NCI-H2029 treated with DMSO at 0.1 percent for 48 hours (cell line): ENCODE measurements around the gene ZHX3.

Experiments
- DNase-seq: peaks from one replicate; lab custom pipeline; 2025; lab: John Stamatoyannopoulos, UW

Gene ZHX3

DNA sequence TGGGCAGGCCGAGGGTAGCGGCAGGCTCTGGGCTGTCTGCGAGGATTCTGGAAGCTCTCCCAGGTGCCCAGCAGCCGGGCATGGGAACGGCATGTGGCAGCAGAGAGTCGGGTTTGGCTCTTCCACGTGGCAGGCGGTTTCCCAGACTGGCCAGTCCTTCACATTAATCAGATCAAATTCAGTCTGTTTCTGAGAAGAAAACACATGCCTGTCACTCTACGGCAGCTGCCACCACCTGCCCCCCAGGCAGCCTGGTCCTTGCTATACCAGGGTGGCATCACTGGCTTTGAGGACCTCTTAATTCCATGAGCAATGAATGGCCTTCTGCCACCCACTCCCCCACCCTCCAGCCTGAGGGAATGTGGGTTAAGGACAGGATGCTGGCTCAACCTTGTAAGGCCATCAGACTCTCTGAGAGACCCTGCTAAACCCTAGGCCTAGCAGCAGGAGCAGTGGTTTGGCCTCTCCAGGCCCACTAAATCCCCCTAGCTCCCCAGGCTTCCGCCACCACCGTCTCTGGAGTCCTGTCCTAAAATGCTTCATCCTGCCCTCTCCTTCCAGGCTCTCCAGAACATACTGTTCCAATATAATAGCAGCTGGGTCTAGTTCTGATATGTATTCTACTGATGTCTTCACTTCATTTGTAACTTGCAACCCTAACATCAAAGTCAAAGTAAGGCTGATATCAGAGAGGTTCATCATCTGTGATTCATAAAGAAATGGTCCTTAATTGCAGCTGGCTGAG is 132.3 kb downstream of the ZHX3 start:
- DNase-seq: no peak

DNA sequence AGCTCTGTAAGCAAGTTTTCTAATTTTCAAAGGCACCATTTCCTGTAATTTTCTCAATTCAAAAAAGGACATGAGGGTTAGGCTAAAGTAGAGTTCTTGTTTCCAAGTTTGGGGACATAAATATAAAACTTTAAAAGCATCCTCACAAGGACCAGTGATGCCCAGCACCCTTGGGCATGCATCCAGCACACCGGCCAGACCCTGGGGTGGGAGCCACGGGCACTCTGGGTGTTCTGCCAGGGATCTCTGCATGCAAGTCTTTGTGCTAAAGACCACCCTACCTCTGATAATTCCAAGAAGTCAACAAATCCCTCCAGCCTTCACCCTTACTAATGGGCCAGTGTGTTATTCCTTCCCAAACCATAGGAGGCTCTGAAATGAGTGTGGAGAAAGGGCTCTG is 133.7 kb downstream of the ZHX3 start:
- DNase-seq: no peak

DNA sequence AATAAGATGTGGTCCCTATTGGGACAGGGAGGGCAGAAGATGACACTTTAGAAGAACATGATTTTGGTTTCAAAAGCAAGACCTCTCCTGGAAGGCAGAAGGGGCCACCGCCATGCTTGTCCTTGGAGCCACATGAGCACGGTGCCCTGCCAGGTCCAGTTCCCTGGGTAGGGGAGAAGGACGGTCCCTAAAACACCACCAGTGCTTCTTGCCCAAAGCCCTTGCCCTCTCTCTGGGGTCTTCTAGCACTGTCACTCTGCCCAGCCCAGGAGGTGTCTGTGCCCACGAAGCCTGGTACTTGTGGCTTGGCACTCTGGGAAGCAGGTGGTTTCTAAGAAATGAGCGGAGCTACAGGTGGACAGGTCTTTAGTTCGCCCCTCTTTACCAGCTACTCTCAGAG is 134.1 kb downstream of the ZHX3 start:
- DNase-seq: no peak

DNA sequence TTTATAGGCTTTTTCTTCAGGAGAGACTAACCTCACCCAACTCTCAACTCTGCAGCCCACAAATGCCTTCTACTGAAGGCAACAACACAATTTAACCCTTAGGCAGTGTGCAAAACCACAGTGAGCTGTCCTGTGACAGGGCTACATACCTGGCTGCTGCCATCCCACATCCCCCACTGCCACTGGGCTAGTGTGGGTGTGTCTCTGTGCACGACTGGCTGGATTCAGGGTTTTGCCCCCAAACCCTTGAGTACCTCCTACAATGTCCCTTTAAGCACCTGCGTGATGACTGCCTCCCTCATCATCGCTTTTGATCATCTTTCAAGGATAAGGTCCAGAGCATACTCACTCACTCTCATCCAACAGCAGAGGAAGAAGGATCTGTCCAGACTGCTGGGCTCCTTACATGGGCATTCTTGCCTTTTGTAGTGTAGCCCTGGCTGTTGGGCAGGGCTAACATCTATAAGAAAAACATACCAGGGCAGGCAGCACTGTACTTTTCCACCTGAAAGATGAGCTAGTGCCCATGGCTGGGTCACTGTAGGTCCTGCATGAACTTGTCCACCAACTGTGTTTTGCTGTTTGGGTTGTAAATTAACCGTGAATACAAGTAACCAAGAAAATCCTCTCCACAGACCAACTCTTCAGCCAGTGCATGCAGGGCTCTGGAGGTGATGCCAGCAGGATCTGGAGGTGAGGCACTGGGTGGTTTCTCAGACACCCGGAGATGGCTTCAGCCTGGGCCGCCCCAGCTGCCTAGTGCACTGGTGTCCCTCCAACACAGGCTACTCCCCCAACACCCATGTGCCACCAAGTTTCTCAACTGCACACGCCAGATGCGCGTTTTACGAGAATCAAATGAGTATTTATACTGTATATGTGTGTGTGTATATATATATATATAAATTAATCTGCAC is 135.0 kb downstream of the ZHX3 start:
- no peak for DNase-seq

DNA sequence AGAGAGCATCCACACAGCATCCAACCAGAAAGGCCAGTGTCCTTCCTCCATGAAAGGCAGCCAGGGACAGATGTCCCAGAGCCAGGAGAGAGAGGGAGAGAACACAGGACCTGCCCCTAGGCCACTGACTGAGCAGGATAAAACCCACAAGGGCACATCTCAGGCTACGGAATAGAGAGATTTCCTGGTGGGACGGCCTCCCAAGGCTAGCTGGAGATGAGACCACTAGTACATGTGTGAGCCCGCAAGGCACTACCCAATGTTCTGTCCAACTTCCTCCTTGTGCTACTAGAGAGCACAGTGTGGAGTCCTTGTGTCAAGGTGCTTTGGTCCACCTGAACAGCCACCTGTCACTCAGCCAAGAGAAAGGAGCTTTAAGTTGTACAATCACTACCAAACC is 136.0 kb downstream of the ZHX3 start:
- DNase-seq: no peak

DNA sequence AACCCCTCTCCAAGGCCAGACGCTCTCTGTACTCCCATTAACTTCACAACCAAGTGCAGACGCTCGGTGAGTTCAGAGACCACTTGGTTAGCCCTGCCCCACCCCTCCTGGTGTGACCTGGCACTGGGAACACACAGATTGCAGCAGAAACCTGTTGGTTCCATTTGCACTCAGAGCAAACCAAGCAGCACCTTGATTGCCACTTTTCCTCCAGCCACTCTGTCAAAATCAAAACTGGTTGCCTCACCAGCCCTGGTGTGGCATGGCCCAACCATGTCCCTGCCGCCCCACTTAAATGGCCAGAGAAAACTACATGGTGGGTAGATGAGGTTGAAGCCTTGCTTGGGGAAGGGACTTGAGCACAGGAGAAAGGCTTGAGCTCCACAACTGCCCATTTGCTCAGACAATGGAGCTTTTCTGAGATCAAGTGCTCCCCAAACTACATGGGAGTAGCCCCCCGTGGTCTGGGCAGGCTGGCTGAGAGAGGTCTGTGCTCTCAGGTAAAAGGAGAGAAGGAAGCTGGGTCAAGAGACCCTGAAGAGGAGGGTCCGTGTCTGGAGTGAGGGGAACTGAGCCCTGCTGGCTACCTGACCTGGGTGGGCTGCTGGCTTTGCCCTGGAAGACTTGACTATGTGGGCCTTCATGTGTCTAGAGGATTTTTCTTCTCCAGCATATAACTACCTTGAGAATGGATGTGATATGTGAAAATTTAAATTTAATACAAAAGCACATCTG is 136.8 kb downstream of the ZHX3 start:
- DNase-seq: no peak

DNA sequence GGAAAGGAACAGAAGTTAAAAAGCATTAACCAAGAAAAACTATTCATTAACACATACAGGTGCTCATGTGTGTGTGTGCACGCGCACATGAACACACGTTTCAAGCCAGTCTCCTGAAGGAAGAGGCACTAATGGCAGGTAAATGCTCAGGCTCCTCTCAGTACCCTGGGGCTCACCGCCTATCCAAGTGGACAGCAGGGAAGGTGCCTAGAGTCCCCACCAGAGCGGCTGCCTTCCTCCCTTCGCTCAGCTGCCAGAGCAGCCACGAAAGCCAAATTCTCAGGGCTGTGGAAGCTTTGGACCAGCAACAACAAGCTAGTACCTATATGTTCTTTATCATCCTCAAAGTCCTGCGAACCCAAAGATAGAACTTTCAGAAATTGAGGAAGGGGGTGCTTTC is 137.6 kb downstream of the ZHX3 start:
- DNase-seq: no peak

DNA sequence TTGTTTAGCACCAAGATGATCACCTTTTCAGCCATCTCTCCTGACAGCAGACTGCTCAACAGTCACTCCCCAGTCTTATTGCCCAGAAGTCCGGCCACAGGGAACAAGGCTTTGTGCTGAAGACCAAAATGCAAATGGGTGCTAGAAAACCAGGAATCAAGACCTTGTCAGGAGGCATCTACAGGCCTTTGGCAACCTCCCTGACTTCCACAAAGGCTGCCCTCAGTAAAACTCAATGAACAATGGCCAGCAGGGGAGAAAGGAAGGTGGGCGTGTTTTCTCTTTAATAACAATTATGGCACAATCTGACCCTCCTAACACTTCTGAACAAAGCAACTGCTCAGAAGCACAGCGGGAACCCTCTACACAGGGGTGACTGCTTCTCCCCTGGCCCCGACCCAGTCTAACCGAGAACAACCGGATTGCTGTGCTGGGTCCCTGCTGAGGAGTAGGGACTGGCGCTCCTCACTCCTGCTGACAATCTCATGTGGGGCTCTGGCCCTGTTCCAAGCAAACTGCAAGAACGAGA is 138.6 kb downstream of the ZHX3 start:
- no peak for DNase-seq

DNA sequence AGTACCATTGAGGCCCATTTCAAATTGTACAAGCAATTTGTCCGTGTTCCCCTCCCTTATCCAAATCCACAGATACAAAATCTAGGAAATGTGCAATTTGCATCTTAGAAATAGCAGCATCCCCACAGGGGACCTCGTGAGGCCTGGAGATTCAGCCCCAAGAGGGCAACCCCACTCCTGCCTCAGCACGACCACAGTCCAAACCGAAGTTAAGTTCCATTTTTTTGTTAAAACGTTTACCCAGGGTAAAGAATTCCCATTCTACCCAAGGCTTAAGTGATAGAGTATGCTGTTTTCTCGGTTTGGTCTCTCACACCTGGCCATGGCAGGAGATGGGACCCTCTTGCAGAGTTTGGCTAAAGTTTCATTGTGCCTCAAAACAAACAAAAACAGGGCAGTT is 139.0 kb downstream of the ZHX3 start:
- no peak for DNase-seq

DNA sequence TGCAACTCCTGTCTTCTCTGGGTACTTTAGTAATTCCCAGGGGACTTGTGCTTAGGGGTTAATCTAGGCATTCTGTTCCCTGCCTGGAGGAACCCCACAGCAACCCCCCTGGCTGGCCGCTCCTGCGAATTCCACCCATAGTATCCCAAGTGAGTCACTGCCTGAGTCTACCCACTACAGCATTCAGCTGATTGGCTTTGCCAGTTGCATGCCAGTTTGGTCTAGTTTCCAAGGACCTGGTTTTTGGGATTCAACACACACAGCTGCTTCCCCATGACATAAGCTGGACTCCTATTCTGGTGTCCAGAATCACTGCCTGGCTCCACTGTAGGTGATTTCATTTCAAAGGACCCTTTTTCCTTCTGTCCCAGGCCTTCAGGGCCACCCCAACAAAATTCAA is 139.9 kb downstream of the ZHX3 start:
- DNase-seq: no peak

DNA sequence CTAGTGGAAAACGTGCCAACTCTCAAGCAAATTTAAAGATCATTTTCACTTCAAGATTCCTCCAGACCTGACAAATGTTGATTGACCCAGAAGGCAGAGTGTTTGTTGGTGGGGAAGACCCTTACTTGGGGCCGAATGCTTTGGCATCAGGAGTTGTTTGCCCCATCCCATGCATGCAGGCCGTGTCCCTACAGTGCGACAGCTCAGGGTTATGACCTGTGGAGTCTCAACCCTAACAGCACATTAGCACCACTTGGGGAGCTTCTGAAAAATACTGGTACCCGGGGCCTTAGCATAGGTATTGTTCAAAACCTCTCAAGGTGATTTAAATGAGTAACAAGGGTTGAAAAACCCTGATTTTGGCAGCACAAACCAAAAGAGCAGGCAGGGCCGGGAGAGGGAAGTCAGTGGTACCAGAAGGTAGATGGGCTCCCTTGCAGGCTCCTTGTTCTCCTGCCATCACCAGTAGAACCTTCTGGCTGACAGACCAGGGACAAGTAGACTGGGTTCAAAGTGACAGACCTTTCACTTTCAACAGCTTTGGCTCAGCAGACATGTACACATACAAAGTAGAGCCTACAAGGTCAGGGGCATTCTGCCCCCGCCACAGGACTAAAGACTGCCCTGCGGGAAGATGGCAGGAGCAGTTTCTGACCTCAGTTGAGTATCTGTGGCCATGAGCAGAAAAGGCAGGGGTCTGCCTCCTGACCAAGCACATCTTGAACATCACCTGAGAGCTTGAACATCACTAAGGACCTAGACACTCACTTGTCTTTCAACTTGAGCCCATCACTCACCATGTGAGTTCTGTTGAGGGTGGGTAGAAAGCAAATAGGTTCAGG is 140.6 kb downstream of the ZHX3 start:
- no peak for DNase-seq

DNA sequence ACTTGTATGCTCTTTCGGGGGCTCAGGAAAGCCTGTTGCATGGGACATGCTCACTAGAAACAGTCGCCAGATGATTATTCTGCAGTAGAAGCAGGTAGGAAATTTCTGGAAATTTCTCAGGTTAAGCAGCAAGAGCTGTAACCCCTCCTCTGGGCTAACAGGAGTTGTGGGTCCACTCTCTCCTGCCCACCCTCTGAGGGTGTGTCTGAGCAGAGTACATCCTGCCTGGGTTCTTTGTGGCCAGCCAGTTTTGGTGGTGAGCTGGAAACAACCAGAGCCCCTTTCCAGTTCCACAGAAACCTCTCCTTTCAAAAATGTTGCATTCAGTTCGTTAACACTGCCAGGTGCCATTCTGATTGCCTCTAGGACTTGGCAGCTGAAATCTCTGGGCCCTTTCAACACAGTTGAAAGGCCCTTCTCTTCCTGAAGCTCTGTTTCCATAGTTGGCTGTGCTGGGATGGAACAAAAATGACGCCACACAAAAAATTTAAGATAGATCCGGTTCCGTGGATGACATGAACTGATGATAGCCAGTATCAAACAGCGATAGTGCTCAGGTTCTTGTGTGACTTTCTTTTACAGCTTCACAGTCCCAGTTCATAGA is 141.7 kb downstream of the ZHX3 start:
- no peak for DNase-seq

DNA sequence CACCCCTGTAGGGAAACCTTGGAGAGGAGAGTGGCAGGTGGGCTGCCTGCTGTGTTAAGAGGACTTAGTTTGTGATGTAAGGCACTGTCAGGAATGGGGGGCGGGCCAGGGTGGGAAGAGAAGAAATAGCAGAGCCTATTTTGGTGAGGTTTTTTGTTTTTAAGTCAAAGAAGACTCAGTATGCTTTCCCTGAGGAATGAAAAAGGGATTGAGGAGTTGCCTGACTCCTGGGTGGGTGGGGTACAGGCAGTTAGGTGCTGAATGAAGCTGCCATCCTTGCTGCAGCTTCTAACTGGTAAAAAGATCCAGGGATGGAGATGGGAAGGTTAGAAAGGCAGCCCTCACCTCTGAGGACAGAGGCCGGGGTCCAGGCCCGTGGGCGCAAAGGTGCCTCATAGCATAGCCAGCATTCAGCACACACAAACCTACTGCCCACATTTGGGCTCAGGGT is 142.3 kb downstream of the ZHX3 start:
- no peak for DNase-seq

DNA sequence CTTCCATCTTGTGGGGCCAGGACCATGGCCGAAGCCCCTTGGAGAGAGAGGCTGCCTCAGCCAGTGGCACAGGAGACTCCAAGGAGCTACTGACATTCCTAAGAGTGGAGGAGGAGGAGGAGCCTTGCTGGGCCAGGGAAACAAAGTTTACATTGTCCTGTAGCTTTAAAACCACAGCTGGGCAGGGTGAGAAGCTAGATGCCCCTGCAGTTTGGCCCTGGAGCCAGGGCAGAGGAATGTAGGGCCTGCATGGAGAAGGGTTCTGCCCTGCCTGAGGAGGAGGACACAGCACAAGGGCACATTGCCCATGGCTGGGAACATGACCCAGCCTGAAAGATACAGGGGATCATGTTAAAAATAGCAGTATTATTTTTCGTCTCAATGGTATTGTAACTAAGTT is 142.7 kb downstream of the ZHX3 start:
- no peak for DNase-seq

DNA sequence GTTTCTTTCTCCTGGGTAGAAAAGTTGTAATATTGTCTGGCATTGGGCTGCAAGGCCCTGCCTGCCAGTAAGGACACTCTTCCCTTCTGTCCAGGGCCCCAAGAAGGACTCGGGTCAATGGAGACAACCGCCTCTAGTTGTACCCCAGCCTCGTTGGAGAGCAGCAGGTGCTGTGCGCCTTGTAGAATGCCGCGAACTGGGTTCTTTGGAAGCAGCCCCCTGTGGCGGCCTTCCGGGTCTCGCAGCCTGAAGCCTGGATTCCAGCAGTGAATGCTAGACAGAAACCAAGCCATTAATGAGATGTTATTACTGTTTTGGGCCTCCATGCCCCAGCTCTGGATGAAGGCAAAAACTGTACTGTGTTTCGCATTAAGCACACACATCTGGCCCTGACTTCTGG is 143.2 kb downstream of the ZHX3 start:
- no peak for DNase-seq

DNA sequence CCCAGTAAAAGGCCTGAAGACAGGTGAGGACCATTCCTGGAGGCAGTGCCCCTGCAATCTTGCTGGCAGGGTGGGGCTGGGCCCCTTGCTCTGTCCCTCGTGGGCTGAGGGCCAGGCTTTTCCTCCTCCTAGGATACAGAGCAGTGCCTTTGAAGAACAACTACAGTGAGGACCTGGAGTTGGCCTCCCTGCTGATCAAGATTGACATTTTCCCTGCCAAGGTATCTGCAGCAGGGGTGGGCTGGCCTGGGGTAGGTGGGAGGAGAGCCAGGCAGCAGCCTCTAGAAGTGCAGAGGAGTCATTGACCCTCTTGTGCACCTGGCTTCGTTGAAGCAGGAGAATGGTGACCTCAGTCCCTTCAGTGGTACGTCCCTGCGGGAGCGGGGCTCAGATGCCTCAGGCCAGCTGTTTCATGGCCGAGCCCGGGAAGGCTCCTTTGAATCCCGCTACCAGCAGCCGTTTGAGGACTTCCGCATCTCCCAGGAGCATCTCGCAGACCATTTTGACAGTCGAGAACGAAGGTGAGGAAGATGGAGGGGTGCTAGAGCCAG is 143.7 kb downstream of the ZHX3 start:
- DNase-seq: no peak

DNA sequence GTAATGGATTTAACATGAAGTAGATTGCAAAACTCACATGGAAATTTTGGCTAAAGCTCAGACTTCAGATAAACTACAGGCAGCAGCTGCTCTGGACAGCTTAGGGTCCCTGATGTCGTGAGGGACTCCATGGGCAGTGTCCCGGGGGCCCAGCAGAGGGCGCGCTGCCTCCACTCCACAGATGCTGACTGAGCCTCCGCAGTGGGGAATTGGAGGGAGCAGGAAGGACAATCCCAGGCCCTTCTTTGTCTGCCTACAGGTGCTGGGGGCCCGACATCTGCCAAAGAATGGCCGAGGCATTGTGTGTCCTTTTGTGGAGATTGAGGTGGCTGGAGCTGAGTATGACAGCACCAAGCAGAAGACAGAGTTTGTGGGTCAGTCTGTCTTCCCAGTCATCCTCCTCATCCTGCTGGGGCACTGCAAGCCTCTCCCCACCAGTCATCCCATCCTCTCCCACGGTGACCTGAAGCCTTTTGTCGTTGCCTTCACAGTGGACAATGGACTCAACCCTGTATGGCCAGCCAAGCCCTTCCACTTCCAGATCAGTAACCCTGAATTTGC is 144.3 kb downstream of the ZHX3 start:
- no peak for DNase-seq

DNA sequence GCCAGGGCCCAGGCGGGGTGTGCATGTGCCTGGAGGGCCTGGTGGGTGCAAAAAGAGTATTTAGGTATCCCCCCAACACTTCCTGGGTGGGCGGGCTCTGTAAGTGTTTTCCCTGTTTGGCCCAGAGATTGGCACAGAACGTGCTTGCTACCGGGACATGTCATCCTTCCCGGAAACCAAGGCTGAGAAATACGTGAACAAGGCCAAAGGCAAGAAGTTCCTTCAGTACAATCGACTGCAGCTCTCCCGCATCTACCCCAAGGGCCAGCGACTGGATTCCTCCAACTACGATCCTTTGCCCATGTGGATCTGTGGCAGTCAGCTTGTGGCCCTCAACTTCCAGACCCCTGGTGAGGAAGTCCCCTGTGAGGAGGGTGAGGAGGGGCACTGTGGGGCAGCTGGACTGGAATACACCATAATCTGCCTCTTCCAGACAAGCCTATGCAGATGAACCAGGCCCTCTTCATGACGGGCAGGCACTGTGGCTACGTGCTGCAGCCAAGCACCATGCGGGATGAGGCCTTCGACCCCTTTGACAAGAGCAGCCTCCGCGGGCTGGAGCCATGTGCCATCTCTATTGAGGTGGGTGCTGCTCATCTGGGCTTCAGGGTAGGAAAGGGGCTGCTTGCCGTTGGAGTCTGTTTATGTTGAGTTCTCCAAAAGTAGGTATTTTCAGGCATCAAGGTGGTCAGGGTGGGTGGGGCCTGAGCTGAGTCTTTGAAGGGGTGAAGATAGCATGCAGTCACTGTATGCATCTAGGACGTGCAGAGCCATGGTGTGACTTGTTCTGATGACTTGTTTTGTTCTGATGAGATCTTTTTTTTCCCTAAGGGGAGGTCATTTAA is 145.0 kb downstream of the ZHX3 start:
- DNase-seq: no peak

DNA sequence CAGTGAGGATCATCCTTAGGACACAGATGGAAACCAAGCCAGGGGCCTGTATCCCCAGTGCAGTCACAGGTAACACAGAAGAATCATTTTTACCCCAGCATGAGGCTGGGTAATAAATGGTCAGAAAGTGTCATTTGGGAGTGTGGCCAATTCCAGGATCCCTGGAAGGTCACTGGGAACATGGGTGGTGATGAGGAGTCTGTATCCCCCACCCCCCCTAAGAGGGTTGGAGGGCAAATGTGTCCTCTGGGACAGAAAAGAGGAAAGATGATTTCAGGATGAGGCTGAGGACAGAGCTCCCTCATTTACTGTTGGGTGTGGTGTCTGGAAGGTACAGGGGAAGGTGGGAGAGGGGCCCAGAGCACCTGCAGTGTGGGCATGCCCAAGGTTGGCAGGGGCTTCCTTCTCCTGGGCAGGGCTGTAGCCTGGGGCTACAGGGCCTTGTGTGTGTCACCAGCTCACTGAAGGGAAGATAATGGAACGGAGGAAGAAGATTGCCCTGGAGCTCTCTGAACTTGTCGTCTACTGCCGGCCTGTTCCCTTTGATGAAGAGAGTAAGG is 145.7 kb downstream of the ZHX3 start:
- no peak for DNase-seq
